Measurements from ENCODE around the gene ETV2. TPM values are rescaled to one million over a fixed set of nuclear protein-coding genes. Genes with fewer than 3 reads are reported as not detected.
A peak's percentile ranks its signal among the peaks of the same experiment; 100 is the strongest.
"Not testable (repeated sequence)": the region's sequence is repeated elsewhere in the genome, so short reads cannot be mapped to it uniquely, and the experiment has no call there.

Gene ETV2
- total RNA-seq, 1 experiment from 2014 or later = 2.8 TPM

DNA sequence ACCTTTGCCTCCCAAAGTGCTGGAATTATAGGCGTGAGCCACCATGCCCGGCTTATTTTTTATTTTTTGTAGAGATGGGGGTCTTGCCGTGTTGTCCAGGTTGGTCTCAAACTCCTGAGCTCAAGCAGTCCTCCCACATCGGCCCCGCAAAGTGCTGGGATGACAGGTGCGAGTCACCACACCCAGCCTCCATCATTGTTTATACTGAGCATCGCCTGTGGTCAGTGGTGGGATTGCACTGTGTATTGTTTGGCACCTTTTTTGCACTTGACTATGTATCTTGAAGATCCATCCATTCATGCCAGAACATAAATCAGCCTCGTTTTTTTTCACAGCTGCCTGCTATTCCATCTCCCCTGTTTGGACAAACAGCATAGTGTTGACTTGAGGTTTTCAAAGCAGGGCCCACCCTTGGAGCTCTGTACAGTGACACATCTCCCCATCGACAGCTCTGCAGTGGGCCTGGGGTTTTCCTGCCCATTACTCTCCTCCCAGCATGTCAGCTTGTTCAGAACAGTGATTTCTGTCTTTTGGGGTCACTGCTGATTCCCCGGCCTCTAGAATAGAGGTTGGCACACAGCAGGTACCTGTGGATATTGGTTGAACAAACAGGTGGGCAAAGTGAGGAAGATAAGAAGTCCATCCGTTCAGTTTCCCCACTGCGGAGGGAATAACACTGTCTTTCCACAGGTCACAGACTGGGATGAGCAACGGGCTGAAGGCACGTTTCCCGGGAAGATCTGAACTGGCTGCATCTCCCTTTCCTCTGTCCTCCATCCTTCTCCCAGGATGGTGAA is 16.6 kb downstream of the ETV2 start:
- no peak for DNase-seq (ENCODE audit: low spot score)

DNA sequence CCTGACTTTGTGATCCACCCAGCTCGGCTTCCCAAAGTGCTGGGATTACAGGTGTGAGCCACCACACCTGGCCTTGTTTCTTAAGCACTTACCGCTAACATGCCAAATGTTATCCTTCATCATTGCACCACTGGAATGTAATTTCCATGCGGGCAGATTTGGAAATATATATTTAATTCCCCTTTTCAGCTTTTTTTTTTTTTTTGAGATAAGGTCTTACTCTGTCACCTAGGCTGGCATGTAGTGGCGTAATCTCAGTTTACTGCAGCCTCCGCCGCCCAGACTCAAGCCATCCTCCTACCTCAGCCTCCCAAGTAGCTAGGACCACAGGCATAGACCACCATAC is 20.4 kb downstream of the ETV2 start:
- no peak for DNase-seq (ENCODE audit: low spot score)

DNA sequence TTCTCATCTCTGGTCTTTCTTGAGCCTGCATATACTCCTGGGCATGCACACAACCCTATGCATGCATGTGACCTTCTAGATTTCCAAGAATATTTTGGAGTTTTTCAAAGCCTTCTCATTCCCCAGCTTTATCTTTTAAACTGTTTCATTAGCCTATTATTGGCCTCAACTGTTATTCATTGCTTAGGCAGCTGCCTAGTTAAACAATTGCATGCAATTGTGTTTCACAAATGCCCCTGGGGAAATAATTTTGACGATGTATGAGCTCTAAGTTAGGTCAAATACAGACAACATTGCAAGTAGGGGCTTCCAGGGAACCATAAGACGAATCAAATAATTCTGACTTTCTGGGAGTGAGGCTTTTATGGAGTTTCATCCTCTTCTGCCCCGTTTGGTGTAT is 22.4 kb downstream of the ETV2 start:
- DNase-seq (ENCODE audit: low spot score) = no peak

DNA sequence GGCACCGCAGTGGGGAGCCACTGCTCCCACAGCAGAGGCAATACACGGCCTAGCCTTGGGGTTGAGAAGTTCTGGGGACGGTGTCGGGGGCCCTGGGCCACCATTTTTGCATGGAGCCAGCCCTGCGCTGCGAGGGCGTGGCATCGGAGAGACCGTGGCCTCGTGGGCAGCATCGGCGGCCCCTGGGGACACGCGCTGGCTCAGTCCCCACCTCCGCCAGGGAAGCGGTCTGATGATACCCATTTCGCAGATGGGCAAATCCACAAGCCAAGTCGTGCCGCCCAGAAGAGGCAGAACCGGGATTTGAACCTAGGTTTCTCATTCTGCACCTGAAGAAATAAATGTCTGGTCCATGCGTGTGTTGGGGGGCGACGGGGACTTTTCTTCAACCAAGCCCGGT is 23.6 kb downstream of the ETV2 start:
- DNase-seq (ENCODE audit: low spot score) = no peak

DNA sequence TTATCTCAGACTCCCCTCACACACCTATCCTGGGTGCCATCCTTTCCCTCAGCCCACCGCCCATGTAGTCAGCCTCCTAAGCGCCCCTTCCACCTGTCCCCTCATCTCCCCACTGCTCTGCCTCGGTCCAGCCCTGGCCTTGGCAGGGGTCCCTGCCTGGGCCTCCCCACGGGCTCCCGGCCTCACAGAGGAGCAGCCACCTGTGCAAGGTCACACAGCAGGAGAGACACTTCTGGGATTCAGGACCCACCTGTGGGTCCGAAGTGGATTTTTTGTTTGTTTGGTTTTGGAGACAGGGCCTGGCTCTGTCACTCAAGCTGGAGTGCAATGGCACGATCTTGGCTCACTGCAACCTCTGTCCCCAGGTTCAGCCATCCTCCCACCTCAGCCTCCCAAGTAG is 24.1 kb downstream of the ETV2 start:
- no peak for DNase-seq (ENCODE audit: low spot score)

DNA sequence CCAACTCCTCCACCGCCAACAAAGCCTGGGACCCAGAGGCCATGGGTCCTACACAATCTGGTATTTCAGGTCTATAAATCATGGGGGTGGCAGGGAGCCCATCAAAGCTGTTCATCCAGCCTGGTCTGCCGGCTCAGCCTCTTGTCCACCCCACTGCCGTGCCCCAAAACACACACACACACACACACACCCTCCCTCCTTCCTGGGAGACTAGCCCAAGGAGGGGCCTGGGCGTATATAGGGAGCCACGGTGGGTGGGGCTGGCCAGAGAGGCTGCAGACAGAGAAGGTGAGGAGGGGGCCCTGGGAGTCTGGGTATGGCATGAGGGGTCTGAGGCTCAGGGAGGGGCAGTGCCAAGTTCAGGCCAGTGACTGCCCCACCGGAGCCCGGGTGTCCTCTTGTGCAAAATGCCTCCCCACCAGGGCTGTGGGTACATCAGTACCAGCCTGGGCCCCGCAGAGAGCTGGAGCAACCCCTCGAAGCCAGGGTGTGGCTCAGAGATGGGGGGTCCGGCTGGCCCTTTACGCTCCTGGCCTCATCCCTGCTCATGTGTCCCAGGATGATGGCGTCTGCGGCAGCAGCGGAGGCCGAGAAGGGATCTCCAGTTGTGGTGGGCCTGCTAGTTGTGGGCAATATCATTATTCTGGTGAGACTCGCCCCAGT is 24.8 kb downstream of the ETV2 start, which contains the start of gene UPK1A:
TSS of gene UPK1A (plus strand) at position 267 of the 663 bp plus-strand sequence. CDS start at position 563, 296 bp downstream.
- no peak for DNase-seq (ENCODE audit: low spot score)

DNA sequence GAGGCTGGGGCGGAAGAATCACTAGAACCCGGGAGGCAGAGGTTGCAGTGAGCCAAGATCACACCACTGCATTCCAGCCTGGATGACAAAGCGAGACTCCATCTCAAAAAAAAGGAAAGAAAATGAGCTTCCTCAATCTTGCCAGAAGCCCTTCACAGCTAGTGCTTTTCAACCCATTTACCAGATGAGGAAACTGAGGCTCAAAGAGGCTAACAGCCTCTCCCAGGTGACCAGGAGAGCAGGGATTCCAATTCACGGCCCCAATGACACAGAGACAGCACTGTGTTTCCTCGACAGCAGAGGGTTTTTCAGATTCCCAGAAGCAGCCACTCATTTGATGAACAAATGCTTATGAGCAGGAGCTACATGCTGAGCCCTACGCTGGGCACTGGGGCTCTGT is 28.0 kb downstream of the ETV2 start:
- no peak for DNase-seq (ENCODE audit: low spot score)

DNA sequence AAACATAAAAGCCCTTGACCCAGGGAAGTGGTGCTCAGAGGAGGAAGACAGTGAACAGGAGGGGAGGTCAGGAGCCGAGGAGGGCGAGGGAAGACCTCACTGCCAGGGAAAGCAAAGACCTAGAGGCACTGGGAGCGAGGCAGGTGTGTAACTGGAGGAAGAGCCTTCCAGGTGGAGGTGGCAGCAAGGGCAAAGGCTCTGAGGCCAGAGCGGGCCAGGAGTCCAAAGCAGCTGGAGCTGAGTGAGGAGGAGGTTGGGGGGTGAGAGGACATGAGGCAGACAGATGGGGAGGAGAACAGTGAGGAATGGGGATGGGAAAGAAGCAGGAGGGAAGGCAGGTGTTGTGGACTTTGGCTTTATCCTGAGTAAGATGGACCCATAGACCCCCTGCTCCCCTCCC is 28.4 kb downstream of the ETV2 start:
- no peak for DNase-seq (ENCODE audit: low spot score)

DNA sequence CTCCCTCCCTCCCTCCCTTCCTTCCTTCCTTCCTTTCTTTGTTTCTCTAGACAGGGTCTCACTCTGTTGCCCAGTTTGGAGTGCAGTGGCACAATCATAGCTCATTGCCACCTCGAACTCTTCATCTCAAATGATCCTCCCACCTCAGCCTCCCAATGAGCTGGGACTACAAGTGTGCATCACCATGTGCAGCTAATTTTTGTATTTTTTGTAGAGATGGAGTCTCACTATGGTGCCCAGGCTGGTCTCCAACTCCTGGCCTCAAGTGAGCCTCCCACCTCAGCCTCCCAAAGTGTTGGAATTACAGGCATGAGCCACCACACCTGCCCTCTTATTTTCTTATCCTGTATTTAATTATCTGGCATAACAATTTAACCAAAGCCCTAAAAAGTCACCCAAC is 29.1 kb downstream of the ETV2 start:
- DNase-seq (ENCODE audit: low spot score) = no peak

DNA sequence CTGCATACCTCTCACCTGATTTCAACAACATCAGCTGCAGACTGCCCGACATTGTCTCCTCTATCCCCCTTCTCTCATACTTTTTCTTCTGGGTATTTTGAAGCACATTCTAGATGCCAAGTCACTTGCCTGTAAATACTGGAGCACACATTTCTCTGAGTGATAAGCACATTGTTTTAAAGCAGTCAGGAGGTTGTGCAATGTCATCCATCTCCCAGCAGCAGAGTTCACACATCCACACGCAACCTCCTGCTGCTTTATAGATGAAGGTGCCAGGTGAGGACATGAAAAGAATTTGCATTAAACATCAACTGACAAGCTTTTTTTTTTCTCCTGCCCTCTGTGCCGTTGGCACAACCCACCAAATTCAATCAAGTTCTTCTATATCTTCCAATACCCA is 30.3 kb downstream of the ETV2 start:
- no peak for DNase-seq (ENCODE audit: low spot score)

DNA sequence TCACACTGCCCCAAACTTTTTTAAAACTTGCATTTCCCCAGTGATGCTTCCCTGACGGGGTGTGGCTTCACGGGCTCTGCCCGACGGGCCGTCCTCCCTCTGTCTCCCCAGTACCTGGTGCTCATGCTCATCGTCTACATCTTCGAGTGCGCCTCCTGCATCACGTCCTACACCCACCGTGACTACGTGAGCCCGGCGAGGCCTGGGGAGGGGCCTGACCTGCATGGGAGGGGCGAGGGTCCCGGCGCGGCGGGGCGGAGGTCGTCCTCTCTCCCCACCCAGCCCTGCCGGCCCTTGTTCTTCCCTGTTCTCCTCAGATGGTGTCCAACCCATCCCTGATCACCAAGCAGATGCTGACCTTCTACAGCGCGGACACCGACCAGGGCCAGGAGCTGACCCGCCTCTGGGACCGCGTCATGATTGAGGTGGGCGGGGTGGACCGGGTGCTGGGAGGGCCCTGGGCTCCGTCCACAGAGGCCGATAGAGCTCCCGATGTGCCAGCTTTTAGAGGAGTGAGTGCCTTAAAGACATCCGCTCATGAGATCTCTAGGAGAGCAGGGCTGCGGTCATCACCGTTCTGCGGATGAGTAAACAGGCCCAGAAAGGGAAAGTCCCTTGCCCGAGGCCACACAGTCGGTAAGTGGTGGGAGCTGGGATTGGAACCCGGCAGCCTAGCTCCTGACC is 31.7 kb downstream of the ETV2 start:
- peak; percentile 65 for DNase-seq (ENCODE audit: low spot score)

DNA sequence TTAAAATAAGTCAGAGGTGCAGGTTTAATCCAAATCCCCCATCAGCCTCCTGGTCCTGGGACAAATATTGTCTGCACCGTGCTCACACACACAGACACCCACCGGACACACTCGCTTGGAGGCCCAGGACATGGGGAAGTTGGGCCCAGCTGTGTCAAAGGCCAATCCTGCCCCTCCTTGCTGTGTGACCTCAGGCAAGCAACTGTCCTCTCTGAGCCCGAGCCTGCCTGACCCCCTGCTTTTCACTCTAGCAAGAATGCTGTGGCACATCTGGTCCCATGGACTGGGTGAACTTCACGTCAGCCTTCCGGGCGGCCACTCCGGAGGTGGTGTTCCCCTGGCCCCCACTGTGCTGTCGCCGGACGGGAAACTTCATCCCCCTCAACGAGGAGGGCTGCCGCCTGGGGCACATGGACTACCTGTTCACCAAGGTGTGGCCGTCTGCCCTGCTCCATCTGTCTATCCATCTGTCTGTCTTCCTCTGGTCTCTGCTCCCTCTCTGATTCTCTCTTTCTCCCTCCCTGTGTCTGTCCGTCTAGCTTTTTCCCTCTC is 34.1 kb downstream of the ETV2 start:
- no peak for DNase-seq (ENCODE audit: low spot score)

DNA sequence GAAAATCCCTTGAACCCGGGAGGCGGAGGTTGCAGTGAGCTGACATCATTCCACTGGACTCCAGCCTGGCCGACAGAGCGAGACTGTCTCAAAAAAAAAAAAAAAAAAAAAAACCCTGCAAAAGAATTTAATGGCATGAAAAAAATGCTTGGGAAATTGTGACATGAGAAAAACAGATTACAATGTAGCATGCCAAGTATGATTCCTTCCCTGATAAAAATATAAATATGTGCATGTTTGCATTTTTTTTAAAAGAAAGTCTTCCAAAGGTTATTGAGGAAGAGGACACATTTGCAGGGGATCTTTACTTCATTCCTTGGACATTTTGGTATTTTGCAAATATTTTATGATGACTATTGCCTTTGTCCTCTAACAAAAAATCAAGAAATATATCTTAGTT is 48.3 kb downstream of the ETV2 start:
- no peak for DNase-seq (ENCODE audit: low spot score)

DNA sequence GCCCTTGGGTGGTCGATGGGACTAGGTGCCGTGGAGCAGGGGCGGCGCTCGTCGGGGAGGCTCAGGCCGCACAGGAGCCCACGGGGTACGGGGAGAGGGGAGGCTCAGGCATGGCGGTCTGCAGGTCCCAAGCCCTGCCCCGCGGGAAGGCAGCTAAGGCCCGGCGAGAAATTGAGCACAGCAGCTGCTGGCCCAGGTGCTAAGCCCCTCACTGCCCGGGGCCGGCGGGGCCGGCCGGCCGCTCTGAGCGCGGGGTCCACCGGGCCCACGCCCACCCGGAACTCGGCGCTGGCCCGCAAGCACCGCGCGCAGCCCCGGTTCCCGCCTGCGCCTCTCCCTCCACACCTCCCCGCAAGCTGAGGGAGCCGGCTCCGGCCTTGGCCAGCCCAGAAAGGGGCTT is 49.6 kb downstream of the ETV2 start:
- not testable (repeated sequence) for DNase-seq (ENCODE audit: low spot score)

DNA sequence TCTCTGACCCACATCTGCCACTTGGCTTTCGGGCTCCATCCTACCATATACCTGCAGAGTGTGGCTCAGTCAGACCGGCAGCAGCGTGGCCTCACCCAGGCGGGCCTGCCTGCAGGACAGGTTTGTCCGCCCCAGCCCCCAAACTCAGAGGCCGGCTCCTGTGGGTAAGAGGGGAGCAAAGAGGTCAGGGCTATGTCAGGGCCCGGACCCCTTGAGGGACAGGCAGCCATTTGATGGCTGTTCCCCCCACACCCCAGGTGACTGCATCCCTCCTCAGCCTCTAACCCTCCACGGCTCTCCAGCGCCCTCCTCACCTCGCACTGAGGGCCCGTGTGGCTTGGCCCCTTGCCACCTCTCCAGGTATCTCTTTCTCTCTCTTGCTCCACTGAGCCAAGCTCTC is 50.5 kb downstream of the ETV2 start:
- DNase-seq (ENCODE audit: low spot score) = no peak

DNA sequence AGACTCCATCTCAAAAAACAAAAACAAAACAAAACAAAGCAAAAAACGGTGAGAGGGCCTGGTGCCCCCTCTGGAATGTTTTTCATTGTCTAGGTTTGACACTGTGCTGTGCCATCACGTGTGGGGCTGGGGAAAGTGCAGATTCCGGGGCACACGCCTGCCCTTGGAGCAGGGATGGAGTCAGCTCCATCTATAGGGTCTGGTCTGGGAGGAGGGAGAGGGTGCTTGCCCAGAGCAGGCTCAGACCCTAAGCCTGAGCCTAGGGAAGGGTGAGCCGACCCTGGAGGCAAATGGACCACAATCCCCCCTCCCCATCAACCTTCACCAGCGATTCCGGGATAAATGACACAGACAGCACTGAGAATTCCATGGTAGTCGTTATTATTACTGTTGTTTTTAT is 51.9 kb downstream of the ETV2 start:
- no peak for DNase-seq (ENCODE audit: low spot score)

DNA sequence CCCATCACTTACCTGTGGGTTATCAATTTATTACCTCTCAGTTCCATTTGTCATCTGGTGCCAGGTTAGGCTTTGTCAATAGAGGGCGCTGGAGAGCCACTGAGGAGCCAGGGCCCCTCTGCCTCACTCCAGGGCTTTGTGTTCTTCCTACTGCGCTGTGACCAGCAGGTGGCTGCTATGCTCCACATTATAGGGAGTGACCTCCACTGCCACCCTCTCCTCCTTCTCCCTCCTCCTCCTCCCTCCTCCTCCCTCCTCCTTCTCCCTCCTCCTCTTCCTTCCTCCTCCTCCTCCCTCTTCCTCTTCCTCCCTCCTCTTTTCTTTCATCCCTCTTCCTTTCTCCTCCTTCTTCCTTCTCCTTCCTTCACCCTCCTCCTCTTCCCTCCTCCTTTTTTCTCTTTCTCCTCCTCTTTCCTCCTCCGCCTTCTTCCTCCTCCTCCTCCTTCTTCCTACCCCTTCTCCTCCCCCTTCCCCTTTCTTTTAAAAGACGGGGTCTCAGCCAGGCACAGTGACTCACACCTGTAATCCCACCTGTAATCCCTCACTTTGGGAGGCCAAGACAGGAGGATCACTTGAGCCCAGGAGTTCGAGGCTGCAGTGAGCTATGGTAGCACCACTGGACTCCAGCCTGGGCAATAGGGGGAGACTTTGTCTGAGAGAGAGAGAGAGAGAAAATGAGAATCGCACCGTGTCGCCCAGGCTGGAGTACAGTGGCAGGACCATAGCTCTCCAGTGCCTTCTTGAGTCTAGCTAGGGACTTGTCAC is 52.5 kb downstream of the ETV2 start:
- peak; percentile 96 for DNase-seq (ENCODE audit: low spot score)

Other genes starting within 250 kb of the ETV2 start
- gene FFAR2, start 193.5 kb upstream of the ETV2 start, total RNA-seq (2014; rRNA removed; shearing (Covaris generic)) = not detected in 2 replicates
- not detected in 2 replicates for gene KRTDAP, start 151.3 kb upstream of the ETV2 start, total RNA-seq (2014; rRNA removed; shearing (Covaris generic))
- 19.6 and 34.6 TPM in 2 replicates for gene DMKN, start 128.1 kb upstream of the ETV2 start, total RNA-seq (2014; rRNA removed; shearing (Covaris generic))
- 0.45 TPM in 1 of 2 replicates, not detected in the other for gene SBSN, start 113.4 kb upstream of the ETV2 start, total RNA-seq (2014; rRNA removed; shearing (Covaris generic))
- not detected in 2 replicates for gene GAPDHS, start 108.3 kb upstream of the ETV2 start, total RNA-seq (2014; rRNA removed; shearing (Covaris generic))
- gene TMEM147, start 96.1 kb upstream of the ETV2 start, total RNA-seq (2014; rRNA removed; shearing (Covaris generic)) = 306 and 341 TPM in 2 replicates
- not detected in 2 replicates for gene ATP4A, start 78.1 kb upstream of the ETV2 start, total RNA-seq (2014; rRNA removed; shearing (Covaris generic))
- gene PMIS2, start 55.6 kb upstream of the ETV2 start, total RNA-seq (2014; rRNA removed; shearing (Covaris generic)) = not detected in 2 replicates
- gene HAUS5, start 29.0 kb upstream of the ETV2 start, total RNA-seq (2014; rRNA removed; shearing (Covaris generic)) = 17.2 and 22.7 TPM in 2 replicates
- gene RBM42, start 12.7 kb upstream of the ETV2 start, total RNA-seq (2014; rRNA removed; shearing (Covaris generic)) = 135 and 156 TPM in 2 replicates
- 1,937 and 2,103 TPM in 2 replicates for gene COX6B1, start 6.6 kb downstream of the ETV2 start, total RNA-seq (2014; rRNA removed; shearing (Covaris generic))
- not detected in 2 replicates for gene UPK1A, start 24.8 kb downstream of the ETV2 start, total RNA-seq (2014; rRNA removed; shearing (Covaris generic))
- not detected in 2 replicates for gene ZBTB32, start 62.8 kb downstream of the ETV2 start, total RNA-seq (2014; rRNA removed; shearing (Covaris generic))
- gene KMT2B, start 76.3 kb downstream of the ETV2 start, total RNA-seq (2014; rRNA removed; shearing (Covaris generic)) = 4.9 and 8.8 TPM in 2 replicates
- 6.2 and 31.2 TPM in 2 replicates for gene IGFLR1, start 100.7 kb downstream of the ETV2 start, total RNA-seq (2014; rRNA removed; shearing (Covaris generic))
- gene U2AF1L4, start 103.7 kb downstream of the ETV2 start, total RNA-seq (2014; rRNA removed; shearing (Covaris generic)) = 25.2 and 27.5 TPM in 2 replicates
- 91.4 and 100 TPM in 2 replicates for gene PSENEN, start 103.9 kb downstream of the ETV2 start, total RNA-seq (2014; rRNA removed; shearing (Covaris generic))
- 11.5 and 15.5 TPM in 2 replicates for gene LIN37, start 106.8 kb downstream of the ETV2 start, total RNA-seq (2014; rRNA removed; shearing (Covaris generic))
- not detected in 2 replicates for gene HSPB6, start 115.3 kb downstream of the ETV2 start, total RNA-seq (2014; rRNA removed; shearing (Covaris generic))
- gene PROSER3, start 116.4 kb downstream of the ETV2 start, total RNA-seq (2014; rRNA removed; shearing (Covaris generic)) = 9.6 and 15.3 TPM in 2 replicates
- 1.5 and 2.2 TPM in 2 replicates for gene ARHGAP33, start 133.8 kb downstream of the ETV2 start, total RNA-seq (2014; rRNA removed; shearing (Covaris generic))
- gene PRODH2, start 171.1 kb downstream of the ETV2 start, total RNA-seq (2014; rRNA removed; shearing (Covaris generic)) = not detected in 2 replicates
- gene NPHS1, start 210.8 kb downstream of the ETV2 start, total RNA-seq (2014; rRNA removed; shearing (Covaris generic)) = not detected in 2 replicates
- gene KIRREL2, start 215.2 kb downstream of the ETV2 start, total RNA-seq (2014; rRNA removed; shearing (Covaris generic)) = 0.08 and 0.19 TPM in 2 replicates
- gene APLP1, start 226.8 kb downstream of the ETV2 start, total RNA-seq (2014; rRNA removed; shearing (Covaris generic)) = 28.7 and 45.8 TPM in 2 replicates